Vagina (tissue), 2 donors: ENCODE results near the gene ANGPT4. TPM values are rescaled to one million over a fixed set of nuclear protein-coding genes. Genes with fewer than 3 reads are reported as not detected.

Experiments used
- DNase-seq, 2 donors: peaks; one replicate each; pipeline ENCODE4 v3.0.0-alpha.2; 2017; ENCODE audit errors: extremely low spot score in 2 of 2
- H3K27ac ChIP-seq: fragments of 200-600 bp; sonication (generic); one replicate; pipeline ENCODE4 v1.5.1; 2019
- H3K27me3 ChIP-seq: fragments of 200-600 bp; sonication (generic); one replicate; pipeline ENCODE4 v1.5.1; 2019
- H3K36me3 ChIP-seq, 2 donors: fragments of 200-600 bp; sonication (generic); one replicate each; pipeline ENCODE4 v1.5.1; 2017 to 2019
- H3K4me1 ChIP-seq: fragments of 200-600 bp; sonication (generic); one replicate; pipeline ENCODE4 v1.5.1; 2019
- H3K4me3 ChIP-seq, 2 donors: fragments of 200-600 bp; sonication (generic); 1 replicate in 1 of 2; 2 replicates in 1 of 2; pipeline ENCODE4 v1.5.1; 2016 to 2019
- H3K9me3 ChIP-seq: fragments of 200-600 bp; sonication (generic); one replicate; pipeline ENCODE4 v1.5.1; 2019
- POLR2A ChIP-seq, 2 donors: fragments of 450-650 bp; IDR thresholded peaks; one replicate each; pipeline ENCODE4 v1.6.1; 2017; ENCODE audit warnings: antibody characterized with exemption in 2 of 2, mild to moderate bottlenecking in 2 of 2, moderate library complexity in 2 of 2
- POLR2AphosphoS5 ChIP-seq, 2 donors: sonication (generic); formaldehyde crosslinking; IDR thresholded peaks; one replicate each; pipeline ENCODE4 v1.9.0; 2017; ENCODE audit warnings: antibody characterized with exemption in 2 of 2, mild to moderate bottlenecking in 2 of 2, low read depth in 1 of 2; ENCODE audit not compliant: insufficient read depth in 1 of 2
- intact Hi-C: fragments of 100-400 bp; cut with DNase I; formaldehyde crosslinking; loops from one replicate; pipeline ENCODE4 v1.15.1; 2023
- total RNA-seq: library from RNA; depleted of rRNA; stranded (reverse); fragments of >200 nt; gene quantifications from one replicate; pipeline ENCODE4 v1.2.3, GENCODE V29; 2016
- TF ChIP-seq, protein P1 (sequence below), 3 experiments: fragments of 450-650 bp in 2 of 3; fragments of 200-600 bp in 1 of 3; sonication (generic) in 1 of 3; IDR thresholded peaks; one replicate each; pipeline ENCODE4 v1.5.1; 2017 to 2019; ENCODE audit warnings: antibody characterized with exemption in 3 of 3, mild to moderate bottlenecking in 2 of 3, moderate library complexity in 2 of 3

Gene ANGPT4
- total RNA-seq, 1 donor from 2014 or later, result 0.98 TPM

DNA sequence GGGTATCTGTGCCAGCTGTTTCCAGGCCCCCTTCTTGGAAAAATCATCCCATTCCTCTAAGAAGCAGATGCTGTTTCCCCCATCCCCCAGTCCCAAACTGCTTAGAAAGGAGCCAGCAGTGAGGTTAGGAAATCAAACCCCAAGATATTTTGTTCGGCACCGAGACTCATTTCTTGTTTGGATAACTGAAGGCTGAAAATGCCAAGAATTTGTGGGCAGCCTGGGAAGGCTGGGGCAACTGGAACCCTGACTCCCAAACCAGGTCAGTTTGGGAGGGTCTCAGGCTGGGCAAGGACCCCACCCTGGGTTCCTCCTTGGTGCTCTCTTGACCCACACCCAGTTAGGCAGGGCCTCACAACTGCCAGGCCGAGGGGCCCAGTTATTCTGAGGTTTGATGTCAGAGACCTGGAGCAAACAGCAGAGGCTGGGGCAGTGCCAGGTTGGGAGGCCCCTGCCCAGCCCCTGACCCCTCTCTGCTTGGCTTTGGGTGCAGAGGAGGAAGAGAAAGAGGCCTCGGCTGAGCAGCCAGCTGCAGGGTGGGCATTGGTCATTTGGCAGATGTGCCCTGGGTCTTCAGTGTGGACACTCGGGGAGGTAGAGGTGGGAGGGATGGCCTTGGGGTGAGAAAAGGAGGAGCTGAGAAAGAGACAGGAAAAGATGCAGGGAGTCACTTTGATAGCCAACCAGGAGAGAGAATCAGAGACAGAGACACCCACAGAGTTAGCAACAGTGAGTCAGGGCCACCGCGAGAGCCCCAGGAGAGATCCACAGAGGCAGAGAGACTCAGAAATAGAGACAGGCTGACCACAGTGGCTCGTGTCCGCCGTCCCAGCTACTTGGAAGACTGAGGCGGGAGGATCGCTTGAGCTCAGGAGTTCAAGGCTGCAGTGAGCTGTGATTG, 5.0 kb downstream of the ANGPT4 start:
- no peak overlapping the region for H3K27ac ChIP-seq
- H3K36me3 ChIP-seq, result no peaks in the 10 kb centered on the region
- no peak for TF ChIP-seq POLR2AphosphoS5 (IDR thresholded peaks at IDR 0.05; ENCODE audit: insufficient read depth in 1 of 2, low read depth in 1 of 2)
- H3K27me3 ChIP-seq, result no peaks in the 10 kb centered on the region
- H3K4me1 ChIP-seq, result peaks cover 8% of the 10 kb centered on the region
- H3K4me3 ChIP-seq, result no peak overlapping the region
- H3K9me3 ChIP-seq, result no peaks in the 10 kb centered on the region
- no peak for DNase-seq
- intact Hi-C loops, result no loop called here

DNA sequence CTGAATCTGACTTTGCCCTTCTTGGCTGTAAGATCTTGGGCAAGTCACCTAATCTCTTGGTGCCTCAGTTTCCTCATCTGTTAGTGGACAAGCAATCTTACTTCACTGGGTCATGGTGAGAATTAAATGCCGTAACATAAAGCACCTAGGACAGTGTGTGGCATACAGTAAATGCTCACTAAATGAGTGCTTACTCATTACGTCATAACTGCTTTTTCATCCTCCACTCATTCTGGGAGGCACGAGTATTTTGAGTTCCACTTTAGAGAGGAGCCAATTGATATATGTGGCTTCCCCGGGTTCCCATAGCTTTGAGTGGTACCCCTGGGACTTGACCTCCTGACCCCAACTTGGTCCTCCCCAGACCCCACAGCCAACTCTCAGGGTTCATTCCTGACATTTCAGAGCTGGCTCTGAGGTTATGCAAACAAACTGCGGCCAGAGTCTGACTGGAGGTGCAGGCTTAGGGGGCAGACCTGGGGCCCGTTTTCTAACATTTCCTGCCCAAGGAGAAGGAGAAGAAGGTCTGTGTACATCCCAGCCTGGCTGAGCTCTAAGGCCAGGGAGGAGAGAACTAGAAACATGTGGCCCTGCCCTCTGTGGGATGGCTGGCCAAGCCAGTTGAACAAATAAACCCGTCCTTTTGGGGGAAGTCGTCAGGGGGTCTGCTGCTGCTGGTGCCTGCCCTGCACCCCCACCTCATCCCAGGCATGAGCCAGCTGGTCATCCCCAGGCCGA, 5.8 kb downstream of the ANGPT4 start:
- Histone ChIP-seq H3K27me3 (no peaks in the 10 kb centered on the region), H3K4me1 (peaks cover 8% of the 10 kb centered on the region), H3K9me3 (no peaks in the 10 kb centered on the region), H3K27ac (no peak overlapping the region), H3K4me3 (no peak overlapping the region), H3K36me3 (no peaks in the 10 kb centered on the region)
- TF ChIP-seq POLR2A (IDR thresholded peaks at IDR 0.05) (no peak), POLR2AphosphoS5 (IDR thresholded peaks at IDR 0.05; ENCODE audit: insufficient read depth in 1 of 2, low read depth in 1 of 2) (no peak)
- TF ChIP-seq, protein P1, sequence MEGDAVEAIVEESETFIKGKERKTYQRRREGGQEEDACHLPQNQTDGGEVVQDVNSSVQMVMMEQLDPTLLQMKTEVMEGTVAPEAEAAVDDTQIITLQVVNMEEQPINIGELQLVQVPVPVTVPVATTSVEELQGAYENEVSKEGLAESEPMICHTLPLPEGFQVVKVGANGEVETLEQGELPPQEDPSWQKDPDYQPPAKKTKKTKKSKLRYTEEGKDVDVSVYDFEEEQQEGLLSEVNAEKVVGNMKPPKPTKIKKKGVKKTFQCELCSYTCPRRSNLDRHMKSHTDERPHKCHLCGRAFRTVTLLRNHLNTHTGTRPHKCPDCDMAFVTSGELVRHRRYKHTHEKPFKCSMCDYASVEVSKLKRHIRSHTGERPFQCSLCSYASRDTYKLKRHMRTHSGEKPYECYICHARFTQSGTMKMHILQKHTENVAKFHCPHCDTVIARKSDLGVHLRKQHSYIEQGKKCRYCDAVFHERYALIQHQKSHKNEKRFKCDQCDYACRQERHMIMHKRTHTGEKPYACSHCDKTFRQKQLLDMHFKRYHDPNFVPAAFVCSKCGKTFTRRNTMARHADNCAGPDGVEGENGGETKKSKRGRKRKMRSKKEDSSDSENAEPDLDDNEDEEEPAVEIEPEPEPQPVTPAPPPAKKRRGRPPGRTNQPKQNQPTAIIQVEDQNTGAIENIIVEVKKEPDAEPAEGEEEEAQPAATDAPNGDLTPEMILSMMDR (IDR thresholded peaks at IDR 0.05), result no peak
- DNase-seq, result no peak
- intact Hi-C loops, result no loop called here

DNA sequence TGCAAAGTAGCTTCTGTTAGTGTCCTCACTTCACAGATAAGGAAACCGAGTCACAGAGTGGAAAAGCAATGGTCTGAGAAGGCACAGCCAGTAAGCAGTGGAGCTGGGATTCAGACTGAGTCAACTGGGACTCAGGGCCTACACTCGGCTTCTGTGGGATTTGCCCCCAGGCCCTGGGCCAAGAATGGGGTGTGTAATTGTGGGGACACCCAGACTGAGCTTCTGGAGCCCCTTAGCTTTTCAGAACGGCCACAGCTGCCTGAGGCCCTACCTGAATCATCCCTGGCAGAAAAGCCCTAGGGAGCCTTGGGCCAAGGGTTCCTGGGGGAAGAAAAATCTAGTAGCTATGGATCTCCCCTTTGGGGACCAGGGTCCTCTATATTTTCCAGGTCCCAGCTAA, 6.5 kb downstream of the ANGPT4 start:
- intact Hi-C loops, result no loop called here
- TF ChIP-seq, protein P1 (IDR thresholded peaks at IDR 0.05), result no peak
- TF ChIP-seq POLR2AphosphoS5 (IDR thresholded peaks at IDR 0.05; ENCODE audit: insufficient read depth in 1 of 2, low read depth in 1 of 2) (no peak), POLR2A (IDR thresholded peaks at IDR 0.05) (no peak)
- no peak overlapping the region for H3K27ac ChIP-seq
- H3K4me1 ChIP-seq, result peaks cover 8% of the 10 kb centered on the region
- H3K27me3 ChIP-seq, result no peaks in the 10 kb centered on the region
- no peaks in the 10 kb centered on the region for H3K9me3 ChIP-seq
- no peaks in the 10 kb centered on the region for H3K36me3 ChIP-seq
- H3K4me3 ChIP-seq, result no peak overlapping the region
- DNase-seq, result no peak

DNA sequence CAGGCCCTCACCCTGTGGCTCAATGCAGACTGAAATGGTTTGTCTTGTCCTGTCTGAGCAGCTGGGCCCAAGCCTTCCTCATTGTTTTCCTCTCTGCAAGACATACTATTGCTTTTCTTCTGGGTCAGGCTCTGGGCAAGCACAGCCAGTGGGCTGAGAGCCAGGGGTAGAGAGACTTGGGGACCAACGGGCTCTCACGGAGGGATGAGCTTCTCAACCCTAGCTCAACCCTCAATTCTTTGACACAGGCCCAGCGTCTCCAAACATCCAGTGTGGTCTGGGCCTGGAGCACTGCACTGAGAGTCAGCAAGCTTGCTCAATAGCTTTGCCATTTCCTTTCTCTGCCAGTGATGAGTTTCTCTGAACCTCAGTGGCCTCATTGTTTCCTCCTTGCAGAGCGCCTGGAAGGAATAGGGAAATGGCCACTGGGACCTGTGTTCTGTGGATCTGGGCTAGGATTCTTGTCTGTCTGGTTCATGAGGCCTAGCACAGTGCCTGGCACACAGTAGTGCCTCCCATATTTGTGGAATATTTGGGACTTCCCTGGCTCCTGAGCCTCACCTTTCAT, 9.3 kb downstream of the ANGPT4 start:
- H3K4me1 ChIP-seq, result peaks cover 8% of the 10 kb centered on the region
- DNase-seq, result no peak
- no peaks in the 10 kb centered on the region for H3K27me3 ChIP-seq
- TF ChIP-seq POLR2AphosphoS5 (IDR thresholded peaks at IDR 0.05; ENCODE audit: insufficient read depth in 1 of 2, low read depth in 1 of 2) (no peak), POLR2A (IDR thresholded peaks at IDR 0.05) (no peak)
- TF ChIP-seq, protein P1 (IDR thresholded peaks at IDR 0.05), result no peak
- H3K9me3 ChIP-seq, result no peaks in the 10 kb centered on the region
- no peak overlapping the region for H3K4me3 ChIP-seq
- no peaks in the 10 kb centered on the region for H3K36me3 ChIP-seq
- H3K27ac ChIP-seq, result no peak overlapping the region
- intact Hi-C loops, result no loop called here

DNA sequence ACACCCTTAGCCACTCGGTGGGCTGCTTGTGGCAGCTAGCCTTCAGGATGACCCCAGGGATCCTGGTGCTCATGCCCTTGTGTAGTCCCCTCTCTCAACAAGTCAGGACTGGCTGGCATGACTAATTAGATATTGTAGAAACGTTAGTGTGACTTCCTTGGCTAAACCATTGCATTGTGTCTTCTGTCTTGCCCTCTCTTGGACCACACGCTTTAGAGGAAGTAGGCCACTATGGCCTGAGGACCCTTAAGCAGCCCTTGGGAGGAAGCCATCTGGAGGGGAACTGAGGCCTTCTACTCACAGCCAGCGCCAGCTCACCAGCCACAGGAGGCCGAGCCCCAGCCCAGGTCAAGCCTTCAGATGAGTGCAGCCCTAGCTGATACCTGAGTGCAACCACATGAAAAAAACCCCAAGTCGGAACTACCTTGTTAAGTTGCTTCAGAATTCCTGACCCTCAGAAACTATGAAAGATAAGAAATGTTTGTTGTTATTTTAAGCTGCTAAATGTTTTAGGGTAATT, 10.1 kb downstream of the ANGPT4 start:
- Histone ChIP-seq H3K36me3 (no peaks in the 10 kb centered on the region), H3K9me3 (no peaks in the 10 kb centered on the region), H3K4me3 (no peak overlapping the region), H3K4me1 (peaks cover 3% of the 10 kb centered on the region), H3K27ac (no peak overlapping the region), H3K27me3 (no peaks in the 10 kb centered on the region)
- intact Hi-C loops, result no loop called here
- no peak for DNase-seq
- TF ChIP-seq POLR2A (IDR thresholded peaks at IDR 0.05) (no peak), POLR2AphosphoS5 (IDR thresholded peaks at IDR 0.05; ENCODE audit: insufficient read depth in 1 of 2, low read depth in 1 of 2) (no peak)
- TF ChIP-seq, protein P1 (IDR thresholded peaks at IDR 0.05), result no peak
